Endothelial cell of umbilical vein (primary cell): ENCODE data around the gene SMKR1. TPM values are rescaled to one million over a fixed set of nuclear protein-coding genes. Genes with fewer than 3 reads are reported as not detected.

Experiments used
- BruUV-seq: library from RNA; stranded (reverse); fragments of 400-500 nt; replicated peaks from 2 replicates; lab custom pipeline; 2021; lab: Mats Ljungman, UMichigan
- CTCF ChIA-PET: fragments of 300-600, 350-600 bp; sonication (Branson Sonifier 250); formaldehyde crosslinking; loops from one replicate; lab custom pipeline; 2021; ENCODE audit warnings: antibody characterized with exemption, inconsistent platforms; lab: Charles Lee
- POLR2A ChIA-PET: fragments of 300-600, 350-600 bp; sonication (Branson Sonifier 250); formaldehyde crosslinking; loops from one replicate; lab custom pipeline; 2021; ENCODE audit warnings: antibody characterized with exemption, inconsistent platforms; lab: Charles Lee
- DNase-seq: peaks from one replicate; pipeline ENCODE4 v3.0.0-alpha.2; 2011; ENCODE audit warnings: low read depth, low spot score
- FAIRE-seq: peaks from 2 replicates; lab custom pipeline; 2011; peaks lifted over from hg19 to GRCh38; lab: Jason Lieb, UNC
- H2AFZ ChIP-seq: 2 replicates; pipeline ENCODE4 v1.6.0; 2012; ENCODE audit warnings: low read depth, low read length, control low read depth, inconsistent platforms
- H3K27ac ChIP-seq: 2 replicates; pipeline ENCODE4 v1.5.1; 2011; ENCODE audit warnings: low read depth, mild to moderate bottlenecking, control low read depth, low read length, moderate library complexity; ENCODE audit not compliant: insufficient read depth
- H3K27me3 ChIP-seq, 2 experiments: 2 replicates each; pipeline versions ENCODE4 v1.6.0 to v1.6.1; 2011; ENCODE audit warnings: low read length in 2 of 2, mixed read lengths in 1 of 2; ENCODE audit not compliant: control insufficient read depth in 2 of 2, insufficient read depth in 2 of 2
- H3K36me3 ChIP-seq, 2 experiments: 2 replicates in 1 of 2; 3 replicates in 1 of 2; pipeline ENCODE4 v1.5.1; 2011; ENCODE audit warnings: low read length in 2 of 2, mild to moderate bottlenecking in 1 of 2, moderate library complexity in 1 of 2; ENCODE audit not compliant: control insufficient read depth in 2 of 2, insufficient read depth in 2 of 2; ENCODE audit errors: extremely low read depth in 1 of 2
- H3K4me1 ChIP-seq: 3 replicates; pipeline ENCODE4 v1.5.1; 2011; ENCODE audit warnings: mild to moderate bottlenecking, low read length; ENCODE audit not compliant: control insufficient read depth, insufficient read depth; ENCODE audit errors: extremely low read depth
- H3K4me2 ChIP-seq: 2 replicates; pipeline ENCODE4 v1.6.1; 2011; ENCODE audit warnings: low read length, control low read depth, mixed read lengths; ENCODE audit not compliant: insufficient read depth
- H3K4me3 ChIP-seq, 3 experiments: fragments of 200-600 bp in 1 of 3; sonication (generic), shearing (Covaris generic) in 1 of 3; replicated peaks in 1 of 3; 2 replicates each; pipeline ENCODE4 v1.5.1; 2011 to 2016; ENCODE audit warnings: control low read depth in 3 of 3, low read length in 3 of 3, mild to moderate bottlenecking in 2 of 3, inconsistent platforms in 1 of 3, low read depth in 1 of 3, moderate library complexity in 1 of 3; ENCODE audit not compliant: insufficient read depth in 1 of 3
- H3K79me2 ChIP-seq: 2 replicates; pipeline ENCODE4 v1.6.0; 2012; ENCODE audit warnings: low read length, inconsistent platforms; ENCODE audit not compliant: control insufficient read depth, insufficient read depth
- H3K9ac ChIP-seq: replicated peaks from 2 replicates; pipeline ENCODE3; 2011; ENCODE audit warnings: low read length, control low read depth; ENCODE audit not compliant: insufficient read depth; ENCODE audit errors: extremely low read depth
- H3K9me1 ChIP-seq: replicated peaks from 3 replicates; pipeline ENCODE4 v1.6.0; 2011; ENCODE audit warnings: mild to moderate bottlenecking, low read length; ENCODE audit not compliant: control insufficient read depth, insufficient read depth; ENCODE audit errors: extremely low read depth
- H3K9me3 ChIP-seq: replicated peaks from 2 replicates; pipeline ENCODE4 v1.5.1; 2012; ENCODE audit warnings: low read length, inconsistent platforms; ENCODE audit not compliant: control insufficient read depth, insufficient read depth
- H4K20me1 ChIP-seq: replicated peaks from 2 replicates; pipeline ENCODE3; 2011; ENCODE audit warnings: mild to moderate bottlenecking, low read length; ENCODE audit not compliant: control insufficient read depth, insufficient read depth; ENCODE audit errors: extremely low read depth
- CTCF ChIP-seq, 2 donors: IDR thresholded peaks; 1 replicate in 1 of 2; 2 replicates in 1 of 2; pipeline ENCODE4 v1.5.1; 2011; ENCODE audit warnings: low read length in 2 of 2, mild to moderate bottlenecking in 2 of 2, moderate library complexity in 2 of 2, control low read depth in 1 of 2, inconsistent platforms in 1 of 2, low read depth in 1 of 2; ENCODE audit not compliant: insufficient read depth in 1 of 2; ENCODE audit errors: extremely low read depth in 1 of 2
- EZH2 ChIP-seq: IDR thresholded peaks from 2 replicates; pipeline ENCODE4 v1.6.1; 2012; ENCODE audit warnings: borderline replicate concordance, low read depth, mild to moderate bottlenecking, moderate library complexity, low read length, inconsistent platforms; ENCODE audit not compliant: severe bottlenecking
- FOS ChIP-seq: IDR thresholded peaks from 2 replicates; pipeline ENCODE4 v1.6.1; 2011; ENCODE audit warnings: mild to moderate bottlenecking, low read length, moderate library complexity, borderline replicate concordance; ENCODE audit not compliant: insufficient read depth
- GATA2 ChIP-seq: IDR thresholded peaks from 2 replicates; pipeline ENCODE4 v1.7.0; 2011; ENCODE audit warnings: low read depth, mild to moderate bottlenecking, moderate library complexity, mixed read lengths, low read length; ENCODE audit not compliant: insufficient read length, insufficient read depth
- JUN ChIP-seq: IDR thresholded peaks from 2 replicates; pipeline ENCODE4 v1.6.1; 2011; ENCODE audit warnings: borderline replicate concordance, low read depth; ENCODE audit not compliant: insufficient read length, insufficient read depth
- MAX ChIP-seq: IDR thresholded peaks from 2 replicates; pipeline ENCODE4 v1.6.1; 2011; ENCODE audit not compliant: insufficient read depth, insufficient read length
- MYC ChIP-seq: IDR thresholded peaks from one replicate; pipeline ENCODE4 v1.6.1; 2011; ENCODE audit warnings: mild to moderate bottlenecking, low read depth, low read length
- POLR2A ChIP-seq: IDR thresholded peaks from 2 replicates; pipeline ENCODE4 v1.6.1; 2012; ENCODE audit warnings: low read depth, mild to moderate bottlenecking, control low read depth, low read length
- POLR2AphosphoS5 ChIP-seq: IDR thresholded peaks from 2 replicates; pipeline ENCODE4 v1.6.1; 2012; ENCODE audit warnings: low read depth, mild to moderate bottlenecking, control low read depth, low read length, moderate library complexity; ENCODE audit not compliant: insufficient read depth
- dilution Hi-C: fragments of 300-500 bp; cut with MboI; formaldehyde crosslinking; loops from one replicate; pipeline ENCODE4 v1.15.0; 2019; ENCODE audit warnings: low sequenced_read_pairs; ENCODE audit not compliant: extremely low pct_ligation_motif_present
- intact Hi-C: fragments of 100-400 bp; cut with micrococcal nuclease; formaldehyde crosslinking; loops from one replicate; pipeline ENCODE4 v1.10.0; 2022
- polyA plus RNA-seq, 4 experiments: library from polyadenylated mRNA; depleted of rRNA in 3 of 4; stranded (reverse) in 3 of 4; unstranded in 1 of 4; fragments of >200 nt; gene quantifications; 2 replicates each; pipeline versions ENCODE4 v1.2.1 to v1.2.3, GENCODE V29; 2011 to 2012; ENCODE audit warnings: missing spikeins in 1 of 4
- total RNA-seq: library from RNA; stranded (reverse); gene quantifications from 2 replicates; pipeline ENCODE4 v1.2.3, GENCODE V29; 2021

Gene SMKR1
- total and polyA plus RNA-seq, 2 donors (not counting 3 experiments of a cell fraction or from before 2014, with no cell fraction given): 0.64 TPM; not detected in 1

- Histone ChIP-seq H3K79me2 (no peaks in the 10 kb centered on the region), H2AFZ (no peak overlapping the region), H4K20me1 (no peaks in the 10 kb centered on the region), H3K4me1 (no peaks in the 10 kb centered on the region), H3K4me2 (no peak overlapping the region), H3K27me3 (no peaks in the 10 kb centered on the region), H3K9me3 (no peaks in the 10 kb centered on the region), H3K36me3 (peaks cover 0 to 2% of the 10 kb centered on the region in 2 experiments), H3K9ac (no peak overlapping the region), H3K9me1 (no peaks in the 10 kb centered on the region), H3K4me3 (no peak overlapping the region), H3K27ac (no peak overlapping the region)
- no TSS peak for BruUV-seq
- dilution Hi-C loops: no loop called here
- TF ChIP-seq POLR2A (no peak), POLR2AphosphoS5 (no peak), GATA2 (no peak), EZH2 (no peak), CTCF (IDR thresholded peaks at IDR 0.05; ENCODE audit: extremely low read depth in 1 of 2, insufficient read depth in 1 of 2, low read depth in 1 of 2, low read length in 2 of 2) (no peak), MYC (no peak), FOS (no peak), JUN (no peak), MAX (no peak)
- CTCF ChIA-PET: interaction anchor here (1.1 to 3.1 kb wide), 6 partner anchors 9 to 182 kb away, joined by 3 to 17 read pairs (median 4); partner anchors contain the start of gene STRIP2
- intact Hi-C loops: no loop called here
- FAIRE-seq (no peak), DNase-seq (no peak)
- POLR2A ChIA-PET: no interaction called here
Observed at GRCh38 chr7:129452589-129453231, 49.6 kb upstream of the SMKR1 start.
